ENCODE data around the gene ANKRD61. TPM values are rescaled to one million over a fixed set of nuclear protein-coding genes. Genes with fewer than 3 reads are reported as not detected.

The ANKRD61 gene
- total and polyA plus RNA-seq, 4 donors, result not detected

Other genes with a start within 250 kb of the ANKRD61 start
- 10 to 100 TPM; 47.4 to 53.6 TPM for gene RNF216, start 249.7 kb upstream of the ANKRD61 start, total RNA-seq
- 10 to 100 TPM; 10.0 to 18.1 TPM for gene RNF216, start 249.7 kb upstream of the ANKRD61 start, polyA plus RNA-seq
- gene OCM, start 150.6 kb upstream of the ANKRD61 start, total RNA-seq, result not detected
- 1 to 10 TPM in 1 of 2 donors, not detected in 1; 1.0 TPM for gene OCM, start 150.6 kb upstream of the ANKRD61 start, polyA plus RNA-seq
- gene CCZ1, start 132.6 kb upstream of the ANKRD61 start, total RNA-seq, result 10 to 100 TPM; 67.0 to 67.1 TPM
- gene CCZ1, start 132.6 kb upstream of the ANKRD61 start, polyA plus RNA-seq, result 10 to 100 TPM; 55.8 to 60.9 TPM
- gene RSPH10B, start 60.7 kb upstream of the ANKRD61 start, total RNA-seq, result not detected
- under 1 TPM in 1 of 2 donors, not detected in 1; 0.10 TPM for gene RSPH10B, start 60.7 kb upstream of the ANKRD61 start, polyA plus RNA-seq
- gene PMS2, start 22.3 kb upstream of the ANKRD61 start, total RNA-seq, result 10 to 100 TPM in 1 of 2 donors, 1 to 10 TPM in 1; 7.4 to 11.3 TPM
- gene PMS2, start 22.3 kb upstream of the ANKRD61 start, polyA plus RNA-seq, result 1 to 10 TPM; 1.8 to 9.0 TPM
- gene AIMP2, start 22.1 kb upstream of the ANKRD61 start, total RNA-seq, result 10 to 100 TPM; 13.1 to 13.8 TPM
- 10 to 100 TPM; 13.9 to 19.3 TPM for gene AIMP2, start 22.1 kb upstream of the ANKRD61 start, polyA plus RNA-seq
- gene EIF2AK1, start 27.8 kb downstream of the ANKRD61 start, total RNA-seq, result 10 to 100 TPM; 42.9 to 63.4 TPM
- gene EIF2AK1, start 27.8 kb downstream of the ANKRD61 start, polyA plus RNA-seq, result 10 to 100 TPM; 22.8 to 23.0 TPM
- 10 to 100 TPM; 11.3 to 12.6 TPM for gene USP42, start 73.6 kb downstream of the ANKRD61 start, total RNA-seq
- gene USP42, start 73.6 kb downstream of the ANKRD61 start, polyA plus RNA-seq, result 1 to 10 TPM; 2.4 to 4.6 TPM
- 10 to 100 TPM; 60.5 to 63.7 TPM for gene CYTH3, start 241.2 kb downstream of the ANKRD61 start, total RNA-seq
- 10 to 100 TPM; 20.2 to 37.6 TPM for gene CYTH3, start 241.2 kb downstream of the ANKRD61 start, polyA plus RNA-seq

Measured in aorta (tissue), 4 donors.